Neural crest cell (in vitro differentiated cells): ENCODE results near the gene STAU1. TPM values are rescaled to one million over a fixed set of nuclear protein-coding genes. Genes with fewer than 3 reads are reported as not detected.

Experiments used
- DNase-seq: peaks from one replicate; pipeline ENCODE4 v3.0.0; 2021; ENCODE audit warnings: low read depth, mixed read lengths, low spot score
- H3K27ac Mint-ChIP-seq: one replicate; pipeline ENCODE4 v1.8.0; 2021; ENCODE audit warnings: mild to moderate bottlenecking, mixed read lengths; ENCODE audit not compliant: unreplicated experiment
- H3K27me3 Mint-ChIP-seq: 2 replicates; pipeline ENCODE4 v1.8.0; 2021; ENCODE audit warnings: low read depth, mild to moderate bottlenecking, mixed read lengths
- H3K36me3 Mint-ChIP-seq: 2 replicates; pipeline ENCODE4 v1.8.0; 2021; ENCODE audit warnings: low read depth, mild to moderate bottlenecking, mixed read lengths
- H3K4me1 Mint-ChIP-seq: 2 replicates; pipeline ENCODE4 v1.8.0; 2021; ENCODE audit warnings: mixed read lengths
- H3K4me3 Mint-ChIP-seq: one replicate; pipeline ENCODE4 v1.8.0; 2021; ENCODE audit warnings: mild to moderate bottlenecking, mixed read lengths
- H3K9me3 Mint-ChIP-seq: 2 replicates; pipeline ENCODE4 v1.8.0; 2021; ENCODE audit warnings: mixed read lengths
- CTCF ChIP-seq: fragments of 200-600 bp; sonication (generic); conservative IDR thresholded peaks from 2 replicates; pipeline ENCODE4 v1.5.0; 2021; ENCODE audit warnings: antibody characterized with exemption, mild to moderate bottlenecking
- total RNA-seq: library from RNA; stranded (reverse); gene quantifications from 2 replicates; pipeline ENCODE4 v1.2.1, GENCODE V29; 2021

The STAU1 gene
- total RNA-seq, 1 donor from 2014 or later: 102 TPM

GRCh38 chr20:49132995-49133478 is 55.1 kb downstream of the STAU1 start:
- Mint-ChIP-seq H3K27me3 (no peaks in the 10 kb centered on the region), H3K27ac (no peak overlapping the region), H3K36me3 (no peaks in the 10 kb centered on the region), H3K4me3 (no peak overlapping the region), H3K4me1 (peaks cover 4% of the 10 kb centered on the region), H3K9me3 (no peaks in the 10 kb centered on the region)
- peak; percentile 74 for TF ChIP-seq CTCF
- DNase-seq: peak; percentile 28

GRCh38 chr20:49123982-49124381 is 64.2 kb downstream of the STAU1 start:
- H3K36me3 Mint-ChIP-seq: peaks cover 12% of the 10 kb centered on the region
- H3K4me3 Mint-ChIP-seq: no peak overlapping the region
- no peaks in the 10 kb centered on the region for H3K9me3 Mint-ChIP-seq
- TF ChIP-seq CTCF: no peak
- no peaks in the 10 kb centered on the region for H3K27me3 Mint-ChIP-seq
- no peaks in the 10 kb centered on the region for H3K4me1 Mint-ChIP-seq
- no peak for DNase-seq
- no peak overlapping the region for H3K27ac Mint-ChIP-seq

- no peak for TF ChIP-seq CTCF
- H3K9me3 Mint-ChIP-seq: no peaks in the 10 kb centered on the region
- H3K27ac Mint-ChIP-seq: no peak overlapping the region
- H3K4me3 Mint-ChIP-seq: no peak overlapping the region
- H3K27me3 Mint-ChIP-seq: no peaks in the 10 kb centered on the region
- no peak for DNase-seq
- no peaks in the 10 kb centered on the region for H3K4me1 Mint-ChIP-seq
- H3K36me3 Mint-ChIP-seq: peaks cover 18% of the 10 kb centered on the region
Observed at GRCh38 chr20:49122920-49123319, 65.2 kb downstream of the STAU1 start.

GRCh38 chr20:49119988-49120387 is 68.1 kb downstream of the STAU1 start:
- Mint-ChIP-seq H3K27ac (no peak overlapping the region), H3K36me3 (peaks cover 24% of the 10 kb centered on the region), H3K4me1 (no peaks in the 10 kb centered on the region), H3K4me3 (no peak overlapping the region), H3K27me3 (no peaks in the 10 kb centered on the region), H3K9me3 (no peaks in the 10 kb centered on the region)
- DNase-seq: no peak
- no peak for TF ChIP-seq CTCF

GRCh38 chr20:49118307-49118706 is 69.8 kb downstream of the STAU1 start:
- Mint-ChIP-seq H3K27me3 (no peaks in the 10 kb centered on the region), H3K27ac (no peak overlapping the region), H3K4me3 (no peak overlapping the region), H3K9me3 (no peaks in the 10 kb centered on the region), H3K36me3 (peaks cover 24% of the 10 kb centered on the region), H3K4me1 (no peaks in the 10 kb centered on the region)
- no peak for DNase-seq
- no peak for TF ChIP-seq CTCF

- peaks cover 34% of the 10 kb centered on the region for H3K36me3 Mint-ChIP-seq
- TF ChIP-seq CTCF: no peak
- no peak overlapping the region for H3K4me3 Mint-ChIP-seq
- no peak overlapping the region for H3K27ac Mint-ChIP-seq
- H3K27me3 Mint-ChIP-seq: no peaks in the 10 kb centered on the region
- no peaks in the 10 kb centered on the region for H3K4me1 Mint-ChIP-seq
- no peaks in the 10 kb centered on the region for H3K9me3 Mint-ChIP-seq
- no peak for DNase-seq
Observed at GRCh38 chr20:49115564-49115963, 72.6 kb downstream of the STAU1 start.
